Fibroblast of upper back skin (primary cell): ENCODE measurements around the gene RBPMS2.

ENCODE experiments used
- DNase-seq: peaks from one replicate; pipeline ENCODE4 v3.0.0-alpha.2; 2013

Gene RBPMS2

DNA sequence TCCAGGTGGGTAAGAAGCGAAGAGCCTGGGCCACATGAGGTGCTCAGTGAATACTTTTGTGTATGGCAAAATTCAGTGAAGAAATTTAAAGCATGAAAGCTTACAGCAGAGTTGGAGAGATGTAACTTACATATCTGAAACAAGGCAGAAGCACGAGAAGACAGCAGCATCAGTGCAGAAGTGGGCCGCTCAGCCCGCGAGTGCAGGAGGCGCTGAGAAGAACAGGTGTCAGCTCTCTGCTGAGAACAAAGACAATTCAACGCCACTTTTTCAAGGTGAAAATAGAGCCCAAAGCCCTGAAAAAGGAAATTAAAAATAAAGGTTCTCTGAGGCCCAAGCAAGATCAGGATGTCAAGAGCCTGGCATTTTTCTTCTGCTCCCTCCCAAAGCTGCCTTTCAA is 58.3 kb downstream of the RBPMS2 start:
- no peak for DNase-seq

DNA sequence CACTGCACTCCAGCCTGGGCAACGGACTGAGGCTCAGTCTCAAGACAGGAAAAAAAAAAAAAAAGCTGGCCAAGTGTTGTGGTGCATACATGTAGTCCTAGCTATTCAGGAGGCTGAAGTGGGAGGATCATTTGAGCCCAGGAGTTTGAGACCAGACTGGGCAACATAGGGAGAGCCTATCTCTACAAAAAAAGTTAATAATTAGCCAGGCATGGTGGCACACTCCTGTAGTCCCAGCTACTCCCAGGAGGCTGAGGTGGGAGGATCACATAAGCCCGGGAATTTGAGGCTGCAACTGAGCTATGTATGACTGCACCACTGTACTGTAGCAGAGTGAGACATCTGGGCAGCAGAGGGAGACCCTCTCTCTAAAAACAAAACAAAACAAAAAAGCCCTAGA is 58.9 kb downstream of the RBPMS2 start:
- DNase-seq: no peak

DNA sequence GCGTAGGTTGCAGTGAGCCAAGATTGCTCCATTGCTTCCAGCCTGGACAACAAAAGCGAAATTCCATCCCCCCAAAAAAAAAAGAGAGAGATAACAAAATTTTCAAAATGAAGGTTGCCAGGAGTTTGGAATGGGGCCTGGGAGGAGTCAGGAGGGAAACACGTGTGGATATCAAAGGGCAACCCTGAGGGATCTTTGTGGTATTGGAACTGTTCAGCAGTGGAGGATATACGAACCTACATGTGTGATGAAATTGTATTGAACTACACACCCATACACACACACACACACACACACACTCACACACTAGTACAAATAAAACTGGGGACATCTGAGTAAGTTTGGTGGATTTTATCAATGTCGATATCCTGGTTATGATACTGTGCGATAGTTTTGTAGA is 61.8 kb downstream of the RBPMS2 start:
- DNase-seq: no peak

DNA sequence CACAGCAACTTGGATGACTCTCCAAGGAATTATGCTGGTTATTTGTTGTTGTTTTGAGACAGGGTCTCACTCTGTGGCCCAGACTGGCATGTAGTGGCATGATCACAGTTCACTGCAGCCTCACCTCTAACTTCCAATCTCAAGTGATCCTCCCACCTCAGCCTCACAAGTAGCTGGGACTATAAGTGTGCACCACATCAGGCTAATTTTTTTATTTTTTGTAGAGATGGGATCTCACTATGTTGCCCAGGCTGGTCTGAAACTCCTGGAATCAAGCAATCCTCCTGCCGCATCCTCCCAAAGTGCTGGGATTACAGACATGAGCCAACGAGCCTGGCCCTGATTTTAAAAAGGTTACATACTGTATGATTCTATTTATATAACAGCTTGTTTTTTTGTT is 63.0 kb downstream of the RBPMS2 start:
- no peak for DNase-seq

DNA sequence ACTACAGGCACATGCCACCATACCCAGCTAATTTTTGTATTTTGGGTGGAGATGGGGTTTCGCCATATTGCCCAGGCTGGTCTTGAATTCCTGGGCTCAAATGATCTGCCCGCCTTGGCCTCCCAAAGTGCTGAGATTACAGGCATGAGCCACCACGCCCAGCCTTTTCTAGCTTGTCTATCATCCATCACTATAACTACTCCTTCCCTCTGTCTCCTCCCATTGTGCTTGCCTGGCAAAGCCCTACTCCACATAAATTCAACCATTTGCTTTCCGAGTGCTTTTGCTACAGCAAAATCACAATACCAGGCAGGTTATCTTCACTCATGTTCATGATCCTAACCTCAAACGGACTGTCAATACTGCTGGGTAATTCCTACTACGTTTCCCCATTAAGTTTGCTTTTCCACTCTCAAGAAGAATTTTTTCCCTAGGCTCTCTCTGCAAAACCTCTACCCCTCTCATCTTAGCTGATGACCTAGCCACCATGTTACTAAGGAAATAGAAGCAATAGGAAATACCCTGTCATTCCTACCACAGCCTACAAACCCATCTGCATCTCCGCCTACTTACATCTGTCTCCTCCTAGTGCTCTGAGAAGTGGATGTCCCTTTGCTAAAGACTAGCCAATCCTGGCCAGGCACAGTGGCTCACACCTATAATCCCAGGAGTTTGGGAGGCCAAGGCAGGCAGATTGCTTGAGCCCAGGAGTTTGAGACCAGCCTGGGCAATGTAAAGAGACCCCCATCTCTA is 64.5 kb downstream of the RBPMS2 start:
- DNase-seq: no peak

DNA sequence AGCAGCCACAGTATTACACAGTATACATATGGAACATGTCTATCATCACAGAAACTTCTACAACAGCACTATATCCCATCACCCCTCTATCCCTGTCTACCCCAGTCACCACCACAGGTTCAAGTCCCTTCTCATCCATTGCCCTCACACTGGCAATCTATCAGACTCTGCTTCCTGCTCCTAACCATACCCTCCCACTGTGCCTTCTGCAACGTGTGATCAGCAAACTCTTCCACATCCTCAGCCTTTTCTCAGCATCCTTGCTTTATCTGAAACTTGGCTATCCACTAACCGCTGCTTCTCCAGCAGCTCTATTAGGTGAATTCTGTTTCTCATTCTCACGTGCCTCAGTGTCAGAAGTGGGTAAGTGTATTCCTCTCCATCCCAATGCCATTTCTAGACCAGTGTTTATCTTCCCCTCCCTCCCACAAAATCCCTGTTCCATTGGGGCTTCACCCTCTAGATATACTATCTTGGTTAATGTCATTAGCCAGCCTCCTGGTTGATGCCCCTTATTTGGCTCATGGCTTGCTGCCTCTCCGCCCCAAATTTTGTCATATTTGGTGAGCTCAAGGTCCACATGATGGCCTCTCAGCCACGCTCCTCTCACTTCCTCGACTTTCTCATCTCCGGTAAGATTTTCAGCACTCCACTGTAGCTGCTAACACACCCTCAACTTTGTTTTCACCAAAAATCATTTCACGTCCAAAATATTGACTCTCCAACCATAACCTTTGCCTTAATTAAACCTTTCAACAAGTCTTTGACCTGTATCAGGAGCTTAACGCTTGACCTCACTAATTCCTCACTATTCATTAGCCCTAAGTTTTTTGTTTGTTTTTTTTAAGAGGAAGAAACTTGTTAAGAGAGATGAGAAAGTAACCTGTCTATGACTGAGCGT is 69.1 kb downstream of the RBPMS2 start:
- DNase-seq: no peak

DNA sequence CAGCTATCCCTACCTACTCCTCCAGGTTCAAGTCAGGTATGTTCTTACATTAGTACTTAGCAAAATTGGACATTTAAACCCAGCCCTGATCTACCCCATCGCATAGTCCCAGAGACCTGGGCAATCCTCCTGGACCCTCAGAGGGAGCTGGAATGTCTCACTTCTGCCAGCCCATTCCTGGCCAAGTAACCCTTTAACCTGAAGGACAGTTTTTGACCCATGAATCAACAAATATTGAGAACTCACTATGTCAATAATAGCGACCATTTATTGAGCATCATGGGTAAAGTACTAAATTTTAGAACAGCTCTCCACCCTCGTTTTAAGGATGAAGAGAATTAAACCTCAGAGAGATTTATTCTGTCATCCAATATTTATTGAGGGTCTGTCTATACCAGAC is 70.4 kb downstream of the RBPMS2 start:
- DNase-seq: no peak

DNA sequence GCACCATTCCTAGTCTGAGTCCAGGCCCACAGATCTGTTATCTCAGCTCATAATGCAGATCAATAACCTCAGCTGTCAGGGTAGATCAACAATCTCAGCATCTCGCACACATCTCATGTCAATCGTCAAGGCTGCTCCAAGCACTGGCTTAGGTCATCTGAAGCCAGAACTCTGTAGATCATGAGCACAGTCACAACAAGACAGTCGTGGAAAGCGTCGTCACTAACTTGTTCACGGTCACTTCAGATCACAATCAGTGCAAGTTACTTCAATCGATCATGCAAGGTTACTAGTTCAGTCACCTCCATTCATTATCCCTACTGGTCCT is 71.8 kb downstream of the RBPMS2 start:
- DNase-seq: no peak

DNA sequence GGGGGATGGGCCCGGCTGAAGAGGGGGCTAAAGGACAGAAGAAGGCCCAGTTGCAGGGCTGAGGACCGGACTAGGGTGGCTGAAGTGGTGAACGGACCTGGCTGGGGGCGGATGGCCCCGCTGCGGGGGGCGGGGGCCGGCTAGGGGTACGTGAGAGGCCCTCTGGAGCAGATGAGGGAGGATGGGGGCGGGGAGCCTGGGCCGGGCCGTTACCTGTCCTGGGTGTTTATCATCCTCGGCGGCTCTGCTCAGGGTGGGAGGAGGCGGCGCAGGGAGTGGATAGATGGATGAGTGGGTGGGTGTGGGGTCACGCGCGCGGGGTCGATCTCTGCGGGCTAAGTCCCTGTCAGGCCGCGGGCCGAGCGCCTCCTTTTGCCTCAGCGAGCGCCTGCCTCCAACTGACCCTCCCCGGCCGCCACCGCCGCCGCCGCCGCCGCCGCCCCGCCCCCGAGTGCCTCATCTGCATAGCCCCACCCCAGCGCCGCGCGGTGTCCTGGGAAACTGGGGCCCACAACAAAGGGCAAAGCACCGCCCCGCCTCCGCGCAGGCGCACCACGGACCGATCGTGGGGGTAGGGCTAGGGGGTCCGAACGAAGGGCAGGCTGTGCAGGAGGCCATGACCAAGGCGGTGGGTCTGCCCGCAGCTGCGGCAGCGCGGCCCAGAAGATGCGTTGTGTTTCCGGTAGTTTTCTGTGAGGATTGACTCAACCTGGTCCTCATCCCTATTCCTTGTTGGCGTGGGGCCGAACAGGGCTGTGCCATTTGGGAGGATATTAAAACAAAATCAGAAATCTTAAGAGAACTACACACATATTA is 72.4 kb downstream of the RBPMS2 start:
- DNase-seq: peak; percentile 94

DNA sequence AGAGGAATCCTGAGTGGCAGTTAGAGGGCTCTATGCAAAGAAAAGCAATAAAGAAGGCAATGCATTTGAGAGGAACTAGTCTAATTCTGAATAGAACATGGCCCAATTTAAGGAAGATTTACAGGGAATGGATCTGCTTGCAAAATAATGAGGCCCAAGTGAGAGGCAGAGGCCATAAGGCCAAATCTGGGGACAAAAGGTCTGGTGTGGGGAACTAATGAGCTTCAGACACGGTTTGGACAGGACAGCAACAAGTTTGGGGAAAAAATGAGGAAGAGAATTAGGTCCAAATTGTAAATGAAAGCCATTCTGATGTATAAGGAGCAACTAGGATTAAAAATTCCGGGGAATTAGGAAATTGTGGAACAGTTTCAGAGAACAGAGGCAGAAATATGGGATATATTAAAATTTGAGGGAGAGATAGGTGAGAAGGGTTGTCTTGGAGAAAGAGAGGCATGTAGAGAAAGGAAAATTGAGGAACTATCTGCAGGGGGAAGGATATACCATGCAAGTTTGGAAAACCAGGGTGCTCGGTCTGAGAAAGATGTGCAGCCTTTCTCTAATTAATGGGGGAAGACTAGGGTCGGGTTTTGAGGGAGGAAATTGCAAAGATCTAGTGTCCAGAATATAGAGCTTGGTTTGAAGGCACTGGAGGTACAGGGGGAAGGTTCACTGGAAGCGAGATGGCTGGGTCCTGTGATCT is 73.8 kb downstream of the RBPMS2 start:
- no peak for DNase-seq

DNA sequence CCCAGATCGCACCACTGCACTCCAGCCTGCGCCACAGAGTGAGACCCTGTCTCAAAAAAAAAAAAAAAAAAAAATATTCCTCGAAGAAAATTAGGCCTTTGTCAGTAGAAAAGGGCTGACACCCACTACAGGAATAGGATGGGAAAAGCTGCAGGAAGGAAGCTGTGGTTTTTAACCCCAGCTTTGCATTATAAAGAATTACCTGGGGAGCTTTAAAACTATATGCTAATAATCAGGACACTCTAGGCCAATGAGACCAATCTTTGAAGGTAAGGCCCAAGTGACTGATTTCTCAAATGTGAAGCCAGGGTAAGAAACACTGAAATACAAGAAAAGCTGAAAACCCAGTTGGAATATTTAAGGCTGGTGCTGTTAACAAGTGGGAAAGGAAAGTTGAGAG is 74.3 kb downstream of the RBPMS2 start:
- no peak for DNase-seq

DNA sequence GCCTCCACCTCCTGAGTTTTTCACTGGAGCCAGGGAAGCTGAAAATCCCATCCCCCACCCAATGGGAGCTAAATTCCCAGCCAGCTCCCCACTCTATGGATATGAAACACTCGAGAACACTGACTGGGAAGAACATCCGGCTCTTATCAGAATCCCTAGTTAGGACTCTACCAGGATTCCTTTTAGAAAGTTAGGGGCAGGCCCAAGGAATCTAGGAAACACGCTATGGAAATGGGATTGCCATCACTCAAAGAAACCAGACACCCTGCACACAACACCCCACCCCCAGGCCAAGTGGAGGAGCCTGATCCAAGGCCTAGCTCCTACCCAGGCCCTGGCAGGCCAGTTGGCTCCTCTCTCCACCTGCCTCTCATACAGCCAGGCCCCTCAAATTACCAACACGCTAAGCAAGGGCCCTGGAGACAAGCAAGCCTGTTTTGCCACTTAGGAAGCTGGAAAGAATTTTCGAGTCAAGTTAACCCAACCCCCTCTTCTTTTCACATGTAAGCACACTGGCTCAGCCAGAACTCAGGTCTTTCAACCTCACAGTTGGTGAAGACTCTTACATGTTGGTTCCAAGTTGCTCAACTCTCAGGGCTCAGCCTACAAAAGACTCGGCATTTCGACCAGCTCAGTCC is 75.5 kb downstream of the RBPMS2 start:
- DNase-seq: peak; percentile 47

DNA sequence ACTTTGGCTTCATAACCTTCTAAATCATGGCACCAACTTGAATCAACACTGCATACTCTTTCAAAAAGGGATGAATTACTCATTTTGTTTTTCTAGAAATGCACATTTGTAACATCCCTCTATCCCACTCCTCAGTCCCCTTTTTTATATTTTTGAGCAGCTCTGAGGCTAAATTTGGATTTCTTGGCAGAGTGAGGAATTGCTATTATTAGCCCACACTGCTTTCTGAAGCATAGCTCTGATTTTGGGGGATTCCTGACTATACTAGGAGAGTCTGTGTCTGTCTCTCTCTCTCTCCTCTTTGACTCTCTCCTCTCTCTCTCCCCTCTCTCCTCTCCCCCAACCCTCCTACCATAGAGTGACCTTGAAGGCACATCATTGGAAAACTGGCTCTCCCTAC is 76.6 kb downstream of the RBPMS2 start:
- DNase-seq: no peak

DNA sequence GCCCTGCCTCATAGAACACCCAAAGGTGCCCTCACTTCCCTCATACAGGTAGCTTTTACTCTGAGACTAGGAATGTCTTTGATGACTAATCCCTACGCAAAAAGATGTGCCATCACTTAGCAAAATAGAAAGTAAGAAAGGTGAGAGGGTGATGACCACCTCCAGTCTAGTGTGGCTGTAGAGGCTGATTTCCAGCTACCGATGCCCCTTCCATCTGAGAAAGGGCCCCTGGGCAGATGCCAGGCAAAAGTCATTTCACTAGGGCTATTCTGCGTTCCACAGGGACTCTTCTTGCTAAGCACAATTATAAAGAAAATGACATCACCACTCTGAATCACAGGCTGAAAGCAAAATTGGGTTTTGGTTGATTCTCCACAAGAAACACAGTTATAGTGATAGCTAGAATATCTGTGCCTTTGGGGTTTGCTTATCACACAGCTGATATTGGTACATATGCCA is 77.4 kb downstream of the RBPMS2 start:
- DNase-seq: no peak

DNA sequence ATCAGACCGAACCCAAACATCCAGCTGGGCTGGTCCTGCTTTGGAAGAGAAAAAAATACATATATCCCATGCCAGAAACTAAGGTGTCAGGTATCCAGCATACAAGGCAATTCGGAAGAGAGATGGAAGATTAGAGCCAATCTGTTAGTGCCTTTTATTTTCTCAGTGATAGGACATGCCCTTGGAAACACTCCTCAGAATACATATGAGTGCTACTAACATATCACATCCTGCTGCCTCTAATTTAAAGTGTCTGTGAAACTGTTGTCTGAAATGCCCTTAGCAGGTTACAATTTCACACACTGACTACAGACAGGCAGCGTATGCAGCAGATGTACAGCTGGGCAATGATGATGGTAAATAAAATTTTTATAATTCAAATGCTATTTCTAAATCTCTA is 78.9 kb downstream of the RBPMS2 start:
- no peak for DNase-seq

DNA sequence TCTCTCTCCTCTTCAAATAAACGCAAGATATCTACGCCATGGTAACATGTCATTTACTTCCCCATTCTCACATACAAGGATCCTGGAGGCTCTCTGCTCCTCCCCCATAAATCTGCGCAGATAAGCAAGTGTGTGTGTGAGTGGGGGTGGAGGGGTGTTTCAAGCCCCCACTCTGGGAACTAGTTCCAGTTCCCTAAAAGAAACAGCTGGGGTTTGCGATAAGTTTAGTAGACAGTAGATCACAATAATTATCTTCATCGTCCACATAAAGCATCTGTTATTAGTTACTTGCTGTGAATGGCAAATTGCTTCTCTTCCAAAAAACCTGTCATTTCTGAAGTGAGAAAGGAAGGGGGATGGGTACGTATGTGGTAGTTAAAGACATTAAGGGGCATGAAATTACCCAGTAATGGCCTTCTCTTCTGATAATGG is 79.8 kb downstream of the RBPMS2 start:
- no peak for DNase-seq

DNA sequence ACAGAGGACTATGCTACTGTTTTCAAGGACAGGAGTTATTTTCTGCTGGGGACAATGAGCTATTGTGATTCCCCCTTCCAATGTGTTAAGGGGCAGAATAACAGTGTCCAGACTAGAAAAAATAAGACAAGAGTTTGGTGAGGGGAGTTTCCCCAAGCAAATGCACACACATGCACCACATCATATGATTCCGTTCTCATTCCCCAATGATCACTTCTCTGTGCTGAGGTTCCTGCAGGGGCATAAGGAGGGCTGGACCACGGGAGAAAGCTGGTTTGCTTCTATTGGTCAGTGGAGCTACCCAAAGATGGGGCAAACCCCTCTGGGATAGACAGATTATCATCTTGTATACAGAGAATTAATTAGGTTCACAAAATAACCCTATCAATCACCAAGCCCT is 80.6 kb downstream of the RBPMS2 start:
- DNase-seq: no peak

DNA sequence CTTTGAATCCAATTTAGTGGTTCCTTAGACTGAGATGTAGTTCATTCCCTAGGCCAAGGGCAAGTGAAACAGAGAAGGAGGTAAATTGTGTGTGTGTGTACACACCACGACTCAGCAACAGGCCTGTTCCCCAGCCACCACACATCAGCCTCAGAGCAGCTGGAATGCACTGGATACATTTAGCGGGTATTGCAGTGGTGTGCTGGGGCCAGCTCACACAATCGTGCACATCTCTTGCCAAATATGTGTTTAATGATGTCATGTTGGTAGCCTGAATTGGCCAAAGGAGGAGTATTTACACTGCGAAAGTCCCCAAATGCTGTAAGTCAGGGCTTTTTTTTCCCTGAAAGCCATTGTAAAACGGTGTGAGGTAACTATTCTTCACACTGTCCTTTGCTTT is 82.3 kb downstream of the RBPMS2 start:
- DNase-seq: peak; percentile 85

DNA sequence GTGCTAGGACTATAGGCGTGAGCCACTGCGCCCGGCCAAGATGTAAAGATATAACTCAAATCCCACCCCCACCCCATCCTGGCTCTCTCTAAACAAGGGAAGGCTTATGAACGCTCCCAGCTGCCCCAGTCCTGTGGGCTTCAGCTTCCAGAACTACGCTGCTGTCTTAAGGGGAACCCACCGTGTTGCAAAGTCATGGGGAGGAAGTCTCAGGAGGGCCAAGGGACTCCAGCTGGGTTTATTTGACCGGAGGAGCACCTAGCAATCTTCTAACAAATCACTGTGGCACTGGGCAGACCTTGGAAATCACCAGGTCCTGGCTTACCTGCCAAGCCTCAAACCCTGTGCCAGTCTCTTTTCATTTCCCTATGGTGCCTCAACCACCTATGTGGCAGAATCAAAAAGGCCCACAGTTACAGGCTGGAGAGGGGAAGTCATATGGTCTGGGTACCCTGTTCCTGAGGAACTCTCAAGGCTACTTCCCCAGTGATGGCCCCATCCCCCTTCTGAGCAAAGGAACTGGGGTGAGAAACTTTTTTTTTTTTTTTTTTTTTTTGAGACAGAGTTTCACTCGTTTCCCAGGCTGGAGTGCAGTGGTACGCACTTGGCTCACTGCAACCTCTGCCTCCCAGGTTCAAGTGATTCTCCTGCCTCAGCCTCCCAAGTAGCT is 83.4 kb downstream of the RBPMS2 start:
- no peak for DNase-seq

DNA sequence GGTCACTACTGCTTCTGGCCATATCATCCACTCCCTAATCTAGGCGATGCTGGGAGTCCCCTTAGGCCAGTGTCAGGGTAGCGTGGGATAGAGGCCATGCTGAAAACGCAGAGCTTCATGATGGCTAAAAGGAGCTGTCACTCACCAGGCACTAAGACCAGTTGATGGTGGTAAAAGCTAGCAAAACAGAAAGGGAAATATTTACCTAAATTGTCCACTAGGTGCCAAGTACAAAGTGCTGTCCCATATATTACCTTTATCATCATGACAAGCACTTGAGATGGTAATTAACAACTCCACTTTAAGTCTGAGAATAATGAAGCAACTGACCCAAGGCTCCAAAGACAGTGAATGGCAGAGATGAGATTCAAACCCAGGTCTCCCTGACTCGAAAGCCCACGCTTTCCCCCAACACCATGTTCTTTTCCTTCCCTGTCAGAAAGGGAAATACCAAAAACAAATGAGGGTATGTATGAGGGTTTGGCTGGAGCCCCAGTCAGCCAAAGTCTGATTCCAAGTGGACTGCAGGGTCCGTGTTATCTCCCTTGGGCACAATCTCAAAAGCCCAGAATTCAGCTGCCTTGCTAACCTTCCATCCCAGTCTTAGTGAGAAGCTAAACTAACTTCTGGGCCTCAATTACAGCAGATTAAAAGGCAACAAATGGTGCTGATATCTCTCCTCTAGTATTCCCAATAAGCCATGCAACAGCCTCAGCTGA is 84.7 kb downstream of the RBPMS2 start:
- no peak for DNase-seq

DNA sequence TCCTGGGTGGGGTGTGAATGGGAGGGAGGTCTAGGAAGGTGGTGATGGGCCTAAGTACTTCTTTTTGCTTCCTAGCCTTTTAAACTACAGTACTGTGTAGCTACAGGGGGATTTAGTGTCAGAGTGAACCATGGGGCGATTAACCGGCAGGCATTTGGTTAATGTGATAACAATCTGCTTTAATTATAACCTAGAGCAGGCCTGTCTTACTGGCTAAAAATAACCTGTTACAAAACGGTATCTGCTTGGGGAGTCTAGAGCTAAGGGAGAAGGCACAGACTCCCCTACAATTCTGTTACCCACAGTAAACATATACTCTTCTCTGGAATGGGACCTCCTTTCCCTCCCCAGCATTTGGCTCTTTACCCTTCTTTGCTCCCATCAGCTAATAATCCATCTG is 85.4 kb downstream of the RBPMS2 start:
- no peak for DNase-seq
